ENCODE measurements around the gene SH3BP5L. TPM values are rescaled to one million over a fixed set of nuclear protein-coding genes. Genes with fewer than 3 reads are reported as not detected.

The SH3BP5L gene
- total and polyA plus RNA-seq, 2 of the 13 experiments (the other 11 are each of a cell fraction or from before 2014, with no cell fraction given) = 10.3 to 14.9 TPM

GRCh38 chr1:248807067-248807737 lies 18.5 kb downstream of the SH3BP5L start (continued):
- TF ChIP-seq GATAD1 (CRISPR knock-in tag; IDR thresholded peaks at IDR 0.05) (0 out of 2 replicates have a peak, but pooled peaks have one; percentile 24), STAG1 (CRISPR knock-in tag; IDR thresholded peaks at IDR 0.05) (peak; percentile 100), ZHX2 (IDR thresholded peaks at IDR 0.05; ENCODE audit: low read depth) (0 out of 2 replicates have a peak, but pooled peaks have one; percentile 18), ZHX2 (CRISPR knock-in tag; IDR thresholded peaks at IDR 0.05; ENCODE audit: borderline replicate concordance) (no peak), MAFF (IDR thresholded peaks at IDR 0.05; ENCODE audit: low read depth, low read length) (peak; percentile 56; the same call in 1 of the 2 replicates), MAFK (conservative IDR thresholded peaks at IDR 0.05 in 1 of 2, IDR thresholded peaks at IDR 0.05 in 1 of 2; ENCODE audit: low read length in 2 of 2) (peak; percentile 67 to 84), ZNF451 (CRISPR knock-in tag; IDR thresholded peaks at IDR 0.05) (no peak), ZBTB7B (CRISPR knock-in tag; IDR thresholded peaks at IDR 0.05) (0 out of 2 replicates have a peak, but pooled peaks have one; percentile 25), ZNF687 (CRISPR knock-in tag; IDR thresholded peaks at IDR 0.05) (peak; percentile 32; the same call in 1 of the 2 replicates), ZNF331 (CRISPR knock-in tag; IDR thresholded peaks at IDR 0.05) (peak; percentile 93), ZNF256 (CRISPR knock-in tag; conservative IDR thresholded peaks at IDR 0.05) (0 out of 2 replicates have a peak, but pooled peaks have one; percentile 42), THAP11 (CRISPR knock-in tag; IDR thresholded peaks at IDR 0.05) (0 out of 2 replicates have a peak, but pooled peaks have one; percentile 30), FOXA1 (IDR thresholded peaks at IDR 0.05) (no peak), FOXA1 (CRISPR knock-in tag; IDR thresholded peaks at IDR 0.05) (peak; percentile 33; the same call in 1 of the 2 replicates), HOXA5 (CRISPR knock-in tag; IDR thresholded peaks at IDR 0.05) (peak; percentile 30; the same call in 1 of the 2 replicates), ZNF362 (CRISPR knock-in tag; IDR thresholded peaks at IDR 0.05; ENCODE audit: borderline replicate concordance) (0 out of 2 replicates have a peak, but pooled peaks have one; percentile 14), KDM2A (CRISPR knock-in tag; IDR thresholded peaks at IDR 0.05; ENCODE audit: borderline replicate concordance, low read depth) (peak; percentile 43; the same call in 1 of the 2 replicates), SALL1 (CRISPR knock-in tag; IDR thresholded peaks at IDR 0.05) (peak; percentile 56; the same call in 1 of the 2 replicates)
